ENCODE measurements around the gene CYP26B1. TPM values are rescaled to one million over a fixed set of nuclear protein-coding genes. Genes with fewer than 3 reads are reported as not detected.
A peak's percentile ranks its signal among the peaks of the same experiment; 100 is the strongest.

Gene CYP26B1
- total and polyA plus RNA-seq, 12 donors: 0.88 to 8.3 (median 4.7) TPM

DNA sequence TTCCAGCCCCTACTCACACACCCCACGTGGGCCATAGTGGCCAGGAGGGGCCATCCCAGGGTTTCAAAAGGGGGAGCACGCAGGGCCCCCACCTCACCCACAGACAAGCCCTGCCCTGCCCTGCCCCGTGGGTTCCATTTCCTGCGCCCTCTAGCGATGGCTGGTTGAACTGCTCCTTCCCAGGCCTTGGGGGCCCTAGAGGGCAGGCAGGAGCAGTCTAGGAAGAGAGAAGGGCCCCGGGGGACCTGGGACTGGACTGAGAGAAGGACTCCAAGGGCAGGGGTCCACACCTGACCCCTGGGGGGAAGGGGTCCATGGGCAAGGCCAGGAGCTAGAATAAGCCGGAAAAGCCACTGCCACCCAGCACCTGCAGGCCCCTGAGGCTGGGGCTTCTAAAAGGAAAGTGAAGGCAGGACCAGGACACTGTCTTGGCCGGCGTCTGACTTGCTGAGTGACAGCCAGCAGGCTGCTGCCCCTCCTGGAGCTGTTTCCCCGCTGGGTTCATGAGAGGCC is 10.1 kb downstream of the CYP26B1 start:
- Histone ChIP-seq H3K4me3 (peak overlapping the region in 2 of 10 donors; percentile 11 to 15), H3K4me1 (peaks cover 14 to 29% (median 19%) of the 10 kb centered on the region in 9 donors)
- intact Hi-C loops (cut with DNase I): loop anchor here in 4 of 10 donors (5.0 to 10.0 kb wide), 3 partner anchors 210 to 583 kb away; no protein-coding TSS in a partner anchor

GRCh38 chr2:72136933-72137497 is 10.6 kb downstream of the CYP26B1 start:
- TF ChIP-seq CTCF (IDR thresholded peaks at IDR 0.05): no peak
- Histone ChIP-seq H3K9me3 (no peaks in the 10 kb centered on the region), H3K4me1 (peaks cover 11 to 24% (median 15%) of the 10 kb centered on the region in 9 donors), H3K4me3 (no peak overlapping the region), H3K27me3 (peaks cover 0 to 5% (median 0%) of the 10 kb centered on the region in 7 donors), H3K36me3 (peaks cover 0 to 10% (median 0%) of the 10 kb centered on the region in 9 donors), H3K27ac (no peak overlapping the region)
- no peak for DNase-seq
- intact Hi-C loops (cut with DNase I): loop anchor here in 4 of 10 donors (5.0 to 10.0 kb wide), 3 partner anchors 210 to 582 kb away; no protein-coding TSS in a partner anchor
- no peak for ATAC-seq
- WGBS, 2 donors: 64 to 73% methylated on average over 7 of the region's 7 CpGs

More for the DNA sequence above, 10.1 kb downstream of the CYP26B1 start:
- TF ChIP-seq CTCF (IDR thresholded peaks at IDR 0.05): peak; percentile 68 to 96 (median 90)
- DNase-seq (peak; percentile 55 to 75), ATAC-seq (peak; percentile 45 to 82 (median 74))
- WGBS, 2 donors: 17 to 22% methylated on average over 10 of the region's 10 CpGs
- Histone ChIP-seq H3K27ac (no peak overlapping the region), H3K27me3 (peaks cover 0 to 4% (median 0%) of the 10 kb centered on the region in 7 donors), H3K36me3 (peaks cover 0 to 7% (median 0%) of the 10 kb centered on the region in 9 donors), H3K9me3 (no peaks in the 10 kb centered on the region)

DNA sequence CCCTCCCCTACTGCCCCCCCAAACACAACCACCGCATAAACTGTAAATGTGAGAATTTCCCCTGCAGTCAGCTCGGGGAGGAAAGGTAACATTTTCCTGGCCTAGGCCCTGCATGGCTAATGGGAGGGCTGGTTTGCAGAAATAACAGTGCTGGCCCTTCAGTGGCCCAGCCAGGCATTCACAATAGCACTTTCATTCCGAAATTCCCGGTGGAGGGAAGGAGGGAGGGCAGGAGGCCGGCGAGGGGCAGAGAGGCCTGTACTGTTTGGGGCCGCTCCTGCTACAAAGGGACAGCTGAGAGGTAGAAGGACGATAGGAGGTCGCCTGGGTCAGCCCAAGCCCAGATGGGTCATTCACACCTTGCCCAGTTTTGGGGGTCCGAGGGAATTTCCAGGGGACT is 11.3 kb downstream of the CYP26B1 start:
- TF ChIP-seq CTCF (IDR thresholded peaks at IDR 0.05): no peak
- Histone ChIP-seq H3K27me3 (peaks cover 0 to 12% (median 0%) of the 10 kb centered on the region in 7 donors), H3K9me3 (no peaks in the 10 kb centered on the region), H3K36me3 (peaks cover 0 to 10% (median 0%) of the 10 kb centered on the region in 9 donors), H3K4me3 (no peak overlapping the region), H3K27ac (no peak overlapping the region), H3K4me1 (peaks cover 11 to 24% (median 15%) of the 10 kb centered on the region in 9 donors)
- intact Hi-C loops (cut with DNase I): loop anchor here in 4 of 10 donors (5.0 to 10.0 kb wide), 3 partner anchors 209 to 582 kb away; no protein-coding TSS in a partner anchor
- 67 to 82% methylated on average over 10 of the region's 10 CpGs for WGBS, 2 donors
- DNase-seq: no peak
- ATAC-seq: no peak

GRCh38 chr2:72135921-72136320 is 11.7 kb downstream of the CYP26B1 start:
- H3K9me3 ChIP-seq: no peaks in the 10 kb centered on the region
- H3K4me3 ChIP-seq: no peak overlapping the region
- no peak for TF ChIP-seq CTCF (IDR thresholded peaks at IDR 0.05)
- 87 to 94% methylated on average over 8 of the region's 8 CpGs for WGBS, 2 donors
- no peak for ATAC-seq
- no peak for DNase-seq
- intact Hi-C loops (cut with DNase I): loop anchor here in 4 of 10 donors (5.0 to 10.0 kb wide), 3 partner anchors 209 to 581 kb away; no protein-coding TSS in a partner anchor
- peaks cover 0 to 10% (median 0%) of the 10 kb centered on the region in 9 donors for H3K36me3 ChIP-seq
- H3K27me3 ChIP-seq: peaks cover 0 to 16% (median 0%) of the 10 kb centered on the region in 7 donors
- no peak overlapping the region for H3K27ac ChIP-seq
- H3K4me1 ChIP-seq: peaks cover 11 to 24% (median 15%) of the 10 kb centered on the region in 9 donors

Measured in heart right ventricle (tissue), 16 donors.